ENCODE results near the gene C5orf63.
"Not testable (repeated sequence)": the region's sequence is repeated elsewhere in the genome, so short reads cannot be mapped to it uniquely, and the experiment has no call there.

C5orf63 gene

DNA sequence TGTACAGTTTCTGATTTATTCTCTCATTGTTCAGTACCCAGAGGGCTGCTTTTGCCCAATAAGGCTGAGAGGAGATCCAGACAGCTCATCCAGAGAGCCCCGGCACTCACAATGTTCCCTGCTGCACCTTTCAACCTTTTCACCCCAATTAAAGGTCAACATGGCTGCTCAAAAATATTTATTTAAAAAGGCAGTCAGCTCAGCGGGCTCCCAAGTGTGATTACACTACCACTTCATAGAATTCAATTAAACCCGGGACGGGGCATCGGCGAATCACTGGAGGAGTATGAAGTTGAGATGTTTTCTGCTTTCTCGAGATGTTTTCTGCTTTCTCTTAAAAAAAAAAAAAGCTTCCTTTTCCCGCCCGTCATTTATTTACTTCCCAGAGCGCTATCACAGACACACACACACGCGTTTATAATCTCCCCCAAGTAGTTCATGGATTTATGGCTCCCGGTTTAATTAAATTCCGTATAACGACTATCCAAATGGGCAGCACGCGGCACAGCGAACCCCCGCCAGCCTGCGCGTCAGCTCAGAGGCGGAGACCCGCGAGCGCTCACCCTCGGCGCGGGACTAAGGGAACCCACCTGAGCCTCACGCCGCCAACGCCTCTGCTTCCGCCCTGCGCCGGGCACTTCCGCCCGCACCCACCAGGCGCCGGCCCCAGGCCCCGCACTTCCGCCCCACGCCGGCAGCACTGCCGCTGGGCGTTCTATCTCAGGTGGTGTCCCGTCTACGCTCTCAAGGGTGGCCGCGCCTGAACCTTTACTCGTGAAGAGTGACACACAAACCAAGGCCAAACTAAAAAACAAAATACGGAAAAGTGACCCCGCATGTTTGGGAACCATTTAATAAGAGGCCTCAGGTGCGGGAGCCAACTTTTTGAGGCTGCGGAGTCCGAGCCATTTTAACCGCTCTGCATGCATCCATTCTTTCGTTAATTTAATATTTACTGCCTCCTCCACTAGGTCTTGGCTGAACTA, at the start of gene C5orf63:
TSS of gene C5orf63 (minus strand) at position 642 of the 986 bp plus-strand sequence. CDS start 14,507 bp downstream, outside the sequence.
- DNase-seq: peak; percentile 85

GRCh38 chr5:127112347-127112864, 39.1 kb upstream of the C5orf63 start:
- DNase-seq: no peak

DNA sequence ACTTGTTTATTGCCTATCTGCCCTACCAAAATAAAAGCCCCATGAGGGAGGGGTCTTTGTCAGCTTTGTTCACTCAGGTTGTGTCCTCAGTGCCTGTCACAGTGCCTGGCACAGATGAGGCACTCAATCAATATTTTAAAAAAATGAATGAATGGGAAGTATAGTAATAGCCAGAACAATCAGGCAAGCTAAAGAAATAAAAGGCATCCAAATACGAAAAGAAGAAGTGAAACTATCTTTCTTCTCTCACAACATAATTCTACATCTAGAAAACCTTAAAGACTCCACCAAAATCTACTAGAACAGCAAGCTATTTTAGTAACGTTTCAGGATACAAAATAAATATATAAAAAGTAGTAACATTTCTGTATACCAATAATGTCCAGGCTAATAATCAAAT, 37.8 kb upstream of the C5orf63 start:
- no peak for DNase-seq

GRCh38 chr5:127108624-127109260, 35.4 kb upstream of the C5orf63 start:
- DNase-seq: not testable (repeated sequence)

DNA sequence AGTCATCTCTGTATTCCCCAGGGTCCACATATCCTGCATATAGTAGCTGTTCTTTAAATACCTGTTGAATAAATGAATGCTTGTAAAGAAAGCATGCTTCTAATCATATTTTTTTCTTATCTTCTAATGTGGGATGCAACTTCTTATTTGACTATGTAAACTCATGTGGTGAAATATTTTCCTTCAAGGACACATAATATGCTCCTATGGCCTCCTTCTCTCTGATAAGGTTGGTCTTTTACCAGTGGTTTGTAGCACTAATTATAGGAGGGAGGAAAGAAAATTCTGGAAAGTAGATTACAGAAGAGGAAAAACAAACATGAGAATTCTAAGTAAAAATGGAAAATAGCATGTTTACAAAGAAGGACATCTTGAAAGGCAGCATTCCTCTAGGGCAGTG, 28.6 kb upstream of the C5orf63 start:
- no peak for DNase-seq

DNA sequence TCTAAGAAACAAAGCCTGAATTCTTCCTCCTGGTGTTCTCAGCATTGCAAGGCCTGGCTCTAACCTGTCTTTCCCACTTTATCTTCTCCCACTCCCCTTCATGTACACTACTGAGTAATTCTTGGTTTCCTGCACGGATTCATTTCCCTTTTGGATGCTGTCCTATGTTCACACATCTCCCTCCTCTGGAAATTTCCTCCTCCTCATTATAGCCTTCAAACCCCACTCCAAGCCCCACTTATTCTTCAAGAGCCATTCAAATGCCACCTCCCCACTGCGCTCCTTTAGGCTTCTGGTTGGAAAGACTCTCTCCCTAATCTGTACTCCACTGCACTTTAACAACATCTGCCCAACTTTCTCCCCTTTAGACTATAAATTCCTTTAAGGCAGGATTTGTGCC, 28.2 kb upstream of the C5orf63 start:
- no peak for DNase-seq

- no peak for DNase-seq
Measured at GRCh38 chr5:127098241-127098640, 24.9 kb upstream of the C5orf63 start.

DNA sequence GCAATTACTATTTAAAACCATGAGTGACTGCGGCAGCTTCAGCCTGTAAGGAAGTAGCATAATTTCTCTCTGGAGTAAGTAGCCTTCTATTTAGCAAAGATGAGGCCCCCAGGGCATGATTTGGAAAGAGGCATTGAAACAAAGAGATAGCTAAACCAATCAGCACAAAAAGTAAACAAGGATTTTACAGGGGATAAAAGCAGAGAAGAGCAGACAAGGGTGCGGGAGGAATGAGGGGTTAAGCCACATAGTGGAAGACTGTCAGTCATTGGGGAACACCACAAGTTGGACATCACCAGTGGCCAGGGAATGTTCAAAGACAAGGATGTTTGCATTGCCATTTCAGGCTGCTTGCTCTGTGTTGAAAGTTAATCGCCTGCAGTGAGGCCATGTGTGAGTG, 24.0 kb upstream of the C5orf63 start:
- no peak for DNase-seq

DNA sequence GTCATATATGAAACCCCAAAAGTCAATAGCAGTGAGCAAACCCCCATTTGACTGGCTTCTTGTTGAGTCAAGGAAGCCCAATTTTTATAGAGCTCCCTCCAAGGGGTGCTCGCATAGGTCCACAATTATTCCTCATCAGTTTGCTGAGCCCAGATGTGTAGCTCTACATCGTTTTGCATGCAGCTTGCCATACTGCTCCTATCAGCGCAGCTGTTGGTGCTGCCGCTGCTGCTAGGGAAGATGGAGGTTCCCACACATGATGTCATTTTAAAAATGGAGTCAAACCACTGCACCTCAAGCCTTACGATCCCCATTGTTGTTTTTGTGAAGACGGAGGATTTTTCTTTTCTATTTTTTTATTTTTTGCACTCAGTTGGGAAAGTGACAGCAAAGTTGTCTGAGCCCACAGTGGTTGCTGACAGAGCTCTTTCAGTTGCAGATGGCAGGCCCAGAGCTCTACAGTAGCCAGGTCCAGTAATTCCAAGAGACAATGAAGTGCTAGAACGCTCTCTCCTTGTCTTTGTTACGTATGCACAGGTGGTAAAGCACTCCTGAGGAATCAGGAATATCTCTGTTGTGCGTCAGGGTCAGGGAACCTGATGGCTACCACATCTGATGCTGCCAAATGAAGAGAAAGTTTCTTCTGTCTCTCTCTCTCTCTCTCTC, 23.2 kb upstream of the C5orf63 start:
- DNase-seq: no peak

- no peak for DNase-seq
Measured at GRCh38 chr5:127094161-127094814, 21.0 kb upstream of the C5orf63 start.

DNA sequence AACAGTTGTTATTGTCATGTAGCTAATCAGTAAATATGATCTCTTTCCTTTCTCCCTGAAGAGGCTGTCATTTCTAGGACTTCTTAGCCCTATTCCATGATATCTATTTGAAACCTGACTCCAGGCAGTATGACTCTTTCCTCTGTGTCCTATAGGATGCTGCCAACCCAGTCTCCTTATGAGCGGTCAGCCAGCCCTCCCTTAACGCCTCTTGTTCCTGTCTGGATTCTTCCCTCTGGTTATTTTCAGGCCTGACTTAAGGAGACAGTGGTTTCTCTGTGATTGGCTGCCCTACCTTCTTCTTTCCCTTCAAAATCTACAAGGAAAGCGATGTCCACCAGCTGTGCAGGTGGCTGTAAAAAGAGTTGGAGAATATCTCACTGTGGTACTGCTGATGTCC, 19.4 kb upstream of the C5orf63 start:
- no peak for DNase-seq

DNA sequence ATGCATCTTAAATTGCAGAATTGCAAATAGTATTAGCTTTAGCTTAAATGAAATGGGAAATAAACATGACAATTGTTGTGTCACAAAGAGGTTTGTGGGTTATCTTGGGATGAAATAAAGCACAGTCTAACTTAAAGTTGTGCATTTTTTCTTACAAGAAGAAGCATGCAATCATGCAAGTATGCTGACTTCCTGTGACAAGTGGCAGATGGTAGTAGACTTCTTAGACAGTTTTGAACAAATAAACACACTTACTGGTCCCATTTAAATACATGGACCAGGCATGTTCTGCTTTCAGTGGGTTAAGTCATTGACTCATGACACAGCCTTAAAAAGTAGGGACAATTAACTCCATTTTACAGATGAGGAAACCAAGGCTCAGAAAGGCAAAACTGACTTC, 15.9 kb upstream of the C5orf63 start:
- no peak for DNase-seq

- no peak for DNase-seq
Measured at GRCh38 chr5:127088251-127088650, 14.9 kb upstream of the C5orf63 start.

GRCh38 chr5:127086589-127086988, 13.3 kb upstream of the C5orf63 start:
- DNase-seq: no peak

DNA sequence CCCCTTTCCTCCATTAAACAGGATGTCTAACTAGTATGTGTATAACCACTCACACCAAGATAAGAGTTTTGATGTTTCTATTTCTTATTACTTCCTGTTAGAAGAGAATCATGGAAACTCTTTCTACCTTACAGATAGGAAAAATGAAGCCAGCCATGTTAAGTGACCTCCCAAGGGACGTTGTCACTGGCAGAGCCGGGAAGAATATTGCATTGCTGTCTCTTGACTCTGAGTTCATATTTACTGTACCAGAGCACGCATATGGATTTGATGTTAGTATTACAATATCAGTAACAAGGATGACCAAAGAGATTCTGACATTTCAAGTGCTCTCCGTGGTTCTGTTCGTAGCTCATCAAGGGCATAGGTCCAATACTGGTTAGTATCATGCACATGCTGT, 12.5 kb upstream of the C5orf63 start:
- no peak for DNase-seq

GRCh38 chr5:127085371-127085770, 12.1 kb upstream of the C5orf63 start:
- DNase-seq: no peak

DNA sequence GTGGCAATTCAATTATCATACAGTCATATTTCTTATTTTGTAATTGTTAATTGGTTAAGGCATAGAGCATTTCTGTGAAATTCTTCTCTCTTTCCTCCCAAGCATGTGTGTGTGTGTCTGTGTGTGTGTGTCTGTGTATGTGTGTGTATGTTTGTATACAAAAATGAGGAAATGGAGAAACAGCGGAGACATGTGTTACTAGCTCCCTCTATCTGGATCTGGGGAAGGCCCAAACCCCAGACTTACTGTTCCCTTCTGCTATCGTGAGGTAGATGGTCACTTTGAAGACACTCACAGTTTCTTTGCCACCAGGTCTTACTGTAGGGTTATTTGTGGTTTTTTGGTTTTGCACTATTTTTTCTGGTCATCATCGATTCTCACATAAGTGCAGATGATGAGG, 11.4 kb upstream of the C5orf63 start:
- no peak for DNase-seq

- no peak for DNase-seq
Measured at GRCh38 chr5:127083711-127084110, 10.4 kb upstream of the C5orf63 start.

GRCh38 chr5:127079994-127080491, 6.7 kb upstream of the C5orf63 start:
- no peak for DNase-seq

DNA sequence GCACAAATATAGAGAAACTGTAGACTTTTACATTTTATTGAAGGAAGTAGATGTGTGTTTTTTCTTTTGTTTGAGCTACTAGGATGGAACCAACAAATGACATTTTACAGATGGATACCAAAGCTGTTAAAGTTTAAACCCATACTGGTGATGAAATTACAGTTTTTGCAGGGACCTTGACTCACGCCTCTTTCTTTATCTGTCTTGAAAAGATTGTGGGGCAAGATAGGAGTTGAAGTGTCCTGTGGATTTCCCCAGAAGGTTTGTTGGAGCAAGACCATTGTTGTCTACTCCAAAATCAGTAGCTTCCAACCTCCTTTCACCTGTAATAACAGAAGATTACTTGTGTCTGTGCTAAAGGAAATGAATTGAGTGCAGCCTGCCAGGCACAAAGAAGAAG, 4.1 kb upstream of the C5orf63 start:
- DNase-seq: no peak

DNA sequence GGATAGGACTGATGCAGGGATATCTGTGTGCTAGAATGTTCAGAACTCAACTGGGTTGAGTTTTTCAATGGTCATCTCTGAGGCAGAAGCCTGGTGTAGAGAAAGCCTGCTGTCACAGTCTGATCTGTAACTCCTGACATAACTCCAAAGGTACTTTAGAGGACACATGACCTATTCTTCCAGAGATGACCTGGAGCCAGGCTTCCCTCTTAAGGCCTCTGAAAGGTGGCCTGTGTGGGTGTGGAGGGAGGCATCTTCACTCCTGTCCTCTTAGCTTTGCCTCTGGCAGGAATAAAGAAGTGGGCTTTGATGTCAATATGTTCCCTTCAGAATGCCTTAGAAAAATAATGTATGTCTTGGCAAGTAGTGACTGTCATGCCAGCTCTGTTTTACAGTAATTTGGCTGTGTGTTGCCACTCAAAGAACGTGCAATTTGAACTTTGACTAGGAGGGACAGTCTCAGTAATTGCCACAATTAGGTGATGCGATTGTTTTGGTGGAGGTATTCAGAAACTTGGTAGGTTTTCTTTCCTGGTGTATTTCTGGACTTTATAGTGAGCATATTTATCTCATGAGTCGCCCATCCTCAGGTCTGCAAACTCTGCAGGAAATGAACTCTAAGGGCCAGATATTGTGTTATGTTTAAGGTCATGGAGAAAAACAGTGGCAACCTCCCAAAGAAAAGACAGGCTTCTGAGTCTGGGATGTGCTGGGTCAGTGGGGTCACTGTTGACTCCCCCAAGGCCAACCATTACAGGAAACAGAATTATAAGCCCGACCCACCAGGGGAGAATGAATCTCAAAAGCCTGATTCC, 3.2 kb upstream of the C5orf63 start:
- no peak for DNase-seq

- no peak for DNase-seq
Measured at GRCh38 chr5:127074466-127074865, 1.2 kb upstream of the C5orf63 start.
